A673 (cell line): ENCODE measurements around the gene PTPDC1. TPM values are rescaled to one million over a fixed set of nuclear protein-coding genes. Genes with fewer than 3 reads are reported as not detected.

Source experiments
- BruUV-seq: library from RNA; stranded (reverse); fragments of 400-500 nt; replicated peaks from 2 replicates; lab custom pipeline; 2021; lab: Mats Ljungman, UMichigan
- CTCF ChIA-PET: fragments of 300-600 bp; sonication (Branson Sonifier 250); formaldehyde crosslinking; loops from one replicate; lab custom pipeline; 2022; ENCODE audit warnings: antibody characterized with exemption; lab: Charles Lee
- POLR2A ChIA-PET: fragments of 300-600 bp; sonication (Branson Sonifier 250); formaldehyde crosslinking; loops from one replicate; lab custom pipeline; 2022; ENCODE audit warnings: antibody characterized with exemption; ENCODE audit not compliant: low non-redundant PET; lab: Charles Lee
- DNase-seq: peaks from one replicate; pipeline ENCODE4 v3.0.0-alpha.2; 2015; ENCODE audit warnings: low spot score
- H3K27ac ChIP-seq: fragments of 200-600 bp; sonication (generic); 2 replicates; pipeline ENCODE4 v1.5.1; 2016; ENCODE audit warnings: mixed run types, low read depth, mild to moderate bottlenecking, mixed read lengths, antibody characterized with exemption, low read length; ENCODE audit not compliant: poor library complexity, severe bottlenecking
- H3K27me3 ChIP-seq: fragments of 200-600 bp; sonication (generic); replicated peaks from 2 replicates; pipeline ENCODE4 v1.6.1; 2017; ENCODE audit warnings: mixed run types, low read depth, mild to moderate bottlenecking, mixed read lengths, antibody characterized with exemption, low read length; ENCODE audit not compliant: insufficient read depth, poor library complexity
- H3K36me3 ChIP-seq: fragments of 200-600 bp; sonication (generic); 2 replicates; pipeline ENCODE4 v1.6.1; 2016; ENCODE audit warnings: mixed run types, mild to moderate bottlenecking, mixed read lengths, antibody characterized with exemption, low read length; ENCODE audit not compliant: insufficient read depth, poor library complexity, severe bottlenecking
- H3K4me1 ChIP-seq: fragments of 200-600 bp; sonication (generic); 2 replicates; pipeline ENCODE4 v1.6.1; 2017; ENCODE audit warnings: mixed run types, mild to moderate bottlenecking, mixed read lengths, antibody characterized with exemption, low read length; ENCODE audit not compliant: insufficient read depth, poor library complexity, severe bottlenecking
- H3K4me3 ChIP-seq: fragments of 200-600 bp; sonication (generic); 2 replicates; pipeline ENCODE4 v1.5.1; 2016; ENCODE audit warnings: low read depth, mixed run types, mild to moderate bottlenecking, mixed read lengths, low read length; ENCODE audit not compliant: poor library complexity, severe bottlenecking
- H3K9me3 ChIP-seq: fragments of 200-600 bp; sonication (generic); 2 replicates; pipeline ENCODE4 v1.6.1; 2016; ENCODE audit warnings: mixed run types, low read depth, mild to moderate bottlenecking, mixed read lengths, antibody characterized with exemption, low read length; ENCODE audit not compliant: poor library complexity, severe bottlenecking
- EZH2 ChIP-seq: fragments of 200-600 bp; sonication (generic); IDR thresholded peaks from 2 replicates; pipeline ENCODE4 v1.6.1; 2017; ENCODE audit warnings: borderline replicate concordance, low read depth, mild to moderate bottlenecking, mixed read lengths, antibody characterized with exemption, low read length; ENCODE audit not compliant: poor library complexity, severe bottlenecking
- intact Hi-C: fragments of 100-400 bp; cut with micrococcal nuclease; formaldehyde crosslinking; loops from one replicate; pipeline ENCODE4 v1.10.0; 2022; ENCODE audit not compliant: unreplicated experiment
- total RNA-seq: library from RNA; stranded (reverse); gene quantifications from 2 replicates; pipeline ENCODE4 v1.2.3, GENCODE V29; 2021
- TF ChIP-seq, protein P1 (sequence below): fragments of 300-800, 200-600 bp; sonication (generic); conservative IDR thresholded peaks from 2 replicates; pipeline ENCODE4 v1.5.1; 2017; ENCODE audit warnings: low read depth, mild to moderate bottlenecking, antibody characterized with exemption, low read length, moderate library complexity, mixed read lengths

Gene PTPDC1
- total RNA-seq, 1 experiment from 2014 or later, result 3.5 TPM

DNA sequence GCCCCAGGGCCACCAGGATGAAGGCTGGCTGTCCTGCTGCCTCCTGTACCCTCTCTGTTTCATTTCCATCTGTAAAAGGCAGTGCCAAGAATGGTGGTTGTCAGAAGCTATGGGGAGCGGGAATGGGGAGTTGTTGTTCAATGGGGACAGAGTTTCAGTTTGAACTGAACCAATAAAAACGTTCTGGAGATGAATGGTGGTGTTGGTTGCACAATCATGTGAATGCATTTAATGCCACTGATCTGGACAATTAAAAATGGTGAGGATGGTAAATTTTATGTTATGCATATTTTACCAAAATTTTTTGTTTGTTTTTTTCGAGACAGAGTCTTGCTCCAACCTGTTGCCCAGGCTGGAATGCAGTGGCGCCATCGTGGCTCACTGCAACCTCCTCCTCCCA lies 58.1 kb downstream of the PTPDC1 start:
- TF ChIP-seq, protein P1, sequence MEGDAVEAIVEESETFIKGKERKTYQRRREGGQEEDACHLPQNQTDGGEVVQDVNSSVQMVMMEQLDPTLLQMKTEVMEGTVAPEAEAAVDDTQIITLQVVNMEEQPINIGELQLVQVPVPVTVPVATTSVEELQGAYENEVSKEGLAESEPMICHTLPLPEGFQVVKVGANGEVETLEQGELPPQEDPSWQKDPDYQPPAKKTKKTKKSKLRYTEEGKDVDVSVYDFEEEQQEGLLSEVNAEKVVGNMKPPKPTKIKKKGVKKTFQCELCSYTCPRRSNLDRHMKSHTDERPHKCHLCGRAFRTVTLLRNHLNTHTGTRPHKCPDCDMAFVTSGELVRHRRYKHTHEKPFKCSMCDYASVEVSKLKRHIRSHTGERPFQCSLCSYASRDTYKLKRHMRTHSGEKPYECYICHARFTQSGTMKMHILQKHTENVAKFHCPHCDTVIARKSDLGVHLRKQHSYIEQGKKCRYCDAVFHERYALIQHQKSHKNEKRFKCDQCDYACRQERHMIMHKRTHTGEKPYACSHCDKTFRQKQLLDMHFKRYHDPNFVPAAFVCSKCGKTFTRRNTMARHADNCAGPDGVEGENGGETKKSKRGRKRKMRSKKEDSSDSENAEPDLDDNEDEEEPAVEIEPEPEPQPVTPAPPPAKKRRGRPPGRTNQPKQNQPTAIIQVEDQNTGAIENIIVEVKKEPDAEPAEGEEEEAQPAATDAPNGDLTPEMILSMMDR, result no peak
- no peak for TF ChIP-seq EZH2
- intact Hi-C loops, result no loop called here
- Histone ChIP-seq H3K4me1 (peaks cover 10% of the 10 kb centered on the region), H3K9me3 (no peaks in the 10 kb centered on the region), H3K4me3 (no peak overlapping the region), H3K27me3 (no peaks in the 10 kb centered on the region), H3K36me3 (no peaks in the 10 kb centered on the region), H3K27ac (no peak overlapping the region)
- CTCF ChIA-PET, result no interaction called here
- BruUV-seq, result no TSS peak
- DNase-seq, result no peak
- POLR2A ChIA-PET, result no interaction called here

DNA sequence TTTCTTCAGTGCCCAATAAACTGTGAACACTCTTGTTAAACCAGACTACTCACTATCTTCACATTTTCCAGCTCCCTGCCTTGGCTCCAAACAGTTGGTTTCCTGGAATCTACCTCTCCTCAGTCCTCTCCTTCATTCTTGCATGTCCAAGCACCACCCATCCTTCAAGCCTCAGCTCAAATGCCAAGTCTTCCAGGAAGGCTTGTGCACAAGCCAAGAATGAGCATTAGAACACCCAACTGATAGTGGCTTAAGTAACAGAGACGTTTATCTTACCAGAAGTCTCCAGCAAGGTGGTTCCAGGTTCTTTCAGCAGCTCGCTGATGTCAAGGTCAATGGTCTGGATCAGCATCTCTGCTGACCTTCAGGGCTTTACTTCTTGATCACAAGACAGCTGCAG lies 60.1 kb downstream of the PTPDC1 start:
- Histone ChIP-seq H3K9me3 (no peaks in the 10 kb centered on the region), H3K4me1 (peaks cover 10% of the 10 kb centered on the region), H3K27ac (no peak overlapping the region), H3K36me3 (no peaks in the 10 kb centered on the region), H3K27me3 (no peaks in the 10 kb centered on the region), H3K4me3 (no peak overlapping the region)
- intact Hi-C loops, result no loop called here
- ChIA-PET CTCF (no interaction called here), POLR2A (interaction anchor here (0.6 kb wide), 1 partner anchor 15 kb away, joined by 3 read pairs; no protein-coding TSS in a partner anchor)
- DNase-seq, result no peak
- no TSS peak for BruUV-seq
- TF ChIP-seq, protein P1, result no peak
- TF ChIP-seq EZH2, result no peak

DNA sequence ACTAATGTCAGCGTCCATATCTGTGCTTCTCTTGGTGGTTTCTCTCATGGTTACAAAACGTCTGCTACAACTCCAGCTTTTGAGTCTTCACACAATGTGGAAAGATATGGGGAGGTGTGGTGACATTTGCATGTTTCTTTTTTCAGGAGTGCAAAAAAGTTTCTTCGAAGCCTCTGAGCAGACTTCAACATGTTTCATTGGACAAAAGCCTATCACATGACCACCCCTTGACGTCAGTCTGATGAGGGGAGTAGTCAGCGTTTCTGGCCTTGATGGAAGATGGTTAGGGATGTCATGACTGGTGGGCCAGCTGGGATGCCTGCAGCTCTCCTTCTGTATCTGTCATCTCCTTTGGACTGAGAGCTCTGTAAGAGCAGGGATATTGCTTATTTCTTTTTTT lies 61.4 kb downstream of the PTPDC1 start:
- intact Hi-C loops, result no loop called here
- ChIA-PET CTCF (no interaction called here), POLR2A (no interaction called here)
- no peaks in the 10 kb centered on the region for H3K9me3 ChIP-seq
- TF ChIP-seq, protein P1, result no peak
- no peak for TF ChIP-seq EZH2
- H3K4me3 ChIP-seq, result no peak overlapping the region
- H3K4me1 ChIP-seq, result peaks cover under 1% of the 10 kb centered on the region
- DNase-seq, result no peak
- H3K36me3 ChIP-seq, result no peaks in the 10 kb centered on the region
- no peaks in the 10 kb centered on the region for H3K27me3 ChIP-seq
- no TSS peak for BruUV-seq
- no peak overlapping the region for H3K27ac ChIP-seq
